HEK293T (cell line): ENCODE data around the gene SUGP1.

Source experiments
- CTBP1 ChIP-seq: fragments of 450-650 bp; IDR thresholded peaks from 2 replicates; pipeline ENCODE4 v1.6.1; 2016; ENCODE audit warnings: borderline replicate concordance
- FOXM1 ChIP-seq: fragments of 450-650 bp; IDR thresholded peaks from 2 replicates; pipeline ENCODE4 v1.6.1; 2017; ENCODE audit warnings: mild to moderate bottlenecking, borderline replicate concordance
- PKNOX1 ChIP-seq: fragments of 450-650 bp; IDR thresholded peaks from 2 replicates; pipeline ENCODE4 v1.6.1; 2016
- SP1 ChIP-seq: fragments of 450-650 bp; IDR thresholded peaks from 2 replicates; pipeline ENCODE4 v1.6.1; 2017
- SUZ12 ChIP-seq: fragments of 450-650 bp; IDR thresholded peaks from 2 replicates; pipeline ENCODE4 v1.6.1; 2016; ENCODE audit warnings: mild to moderate bottlenecking

GRCh38 chr19:19343762-19344161 lies 23.5 kb upstream of the SUGP1 start:
- no peak for TF ChIP-seq PKNOX1
- no peak for TF ChIP-seq SUZ12
- TF ChIP-seq SP1: no peak
- TF ChIP-seq CTBP1: no peak
- TF ChIP-seq FOXM1: no peak
